Measurements from ENCODE around the gene EPN3. TPM values are rescaled to one million over a fixed set of nuclear protein-coding genes. Genes with fewer than 3 reads are reported as not detected.

The EPN3 gene
- total RNA-seq, 1 donor from 2014 or later, result 0.07 TPM

- no peak for DNase-seq (ENCODE audit: low read depth, low spot score)
Measured at GRCh38 chr17:50548831-50549230, 16.3 kb downstream of the EPN3 start.

GRCh38 chr17:50549256-50549941 is 16.9 kb downstream of the EPN3 start:
- DNase-seq (ENCODE audit: low read depth, low spot score), result no peak

- no peak for DNase-seq (ENCODE audit: low read depth, low spot score)
Measured at GRCh38 chr17:50549969-50550368, 17.4 kb downstream of the EPN3 start.

- peak; percentile 60 for DNase-seq (ENCODE audit: low read depth, low spot score)
Measured at GRCh38 chr17:50550661-50551432, 18.3 kb downstream of the EPN3 start.

GRCh38 chr17:50551433-50551815 is 18.9 kb downstream of the EPN3 start:
- no peak for DNase-seq (ENCODE audit: low read depth, low spot score)

GRCh38 chr17:50551884-50552283 is 19.3 kb downstream of the EPN3 start:
- no peak for DNase-seq (ENCODE audit: low read depth, low spot score)

GRCh38 chr17:50554201-50554600 is 21.7 kb downstream of the EPN3 start:
- DNase-seq (ENCODE audit: low read depth, low spot score), result no peak

GRCh38 chr17:50556803-50557202 is 24.3 kb downstream of the EPN3 start:
- DNase-seq (ENCODE audit: low read depth, low spot score), result no peak

- no peak for DNase-seq (ENCODE audit: low read depth, low spot score)
Measured at GRCh38 chr17:50557630-50558029, 25.1 kb downstream of the EPN3 start.

- no peak for DNase-seq (ENCODE audit: low read depth, low spot score)
Measured at GRCh38 chr17:50558091-50558490, 25.6 kb downstream of the EPN3 start.

GRCh38 chr17:50558581-50558940 is 26.0 kb downstream of the EPN3 start:
- DNase-seq (ENCODE audit: low read depth, low spot score), result no peak

GRCh38 chr17:50558941-50559614 is 26.5 kb downstream of the EPN3 start:
- no peak for DNase-seq (ENCODE audit: low read depth, low spot score)

GRCh38 chr17:50559674-50560184 is 27.2 kb downstream of the EPN3 start:
- DNase-seq (ENCODE audit: low read depth, low spot score), result no peak

GRCh38 chr17:50560185-50560824 is 27.8 kb downstream of the EPN3 start, which contains the start of gene CACNA1G:
Gene CACNA1G, plus strand, starts transcription at chr17:50560715. Its CDS starts 745 bp downstream, at chr17:50561460.
- peak; percentile 10 for DNase-seq (ENCODE audit: low read depth, low spot score)

GRCh38 chr17:50560931-50561745 is 28.6 kb downstream of the EPN3 start:
- no peak for DNase-seq (ENCODE audit: low read depth, low spot score)

GRCh38 chr17:50561746-50562141 is 29.2 kb downstream of the EPN3 start:
- no peak for DNase-seq (ENCODE audit: low read depth, low spot score)

GRCh38 chr17:50562242-50563091 is 29.9 kb downstream of the EPN3 start:
- no peak for DNase-seq (ENCODE audit: low read depth, low spot score)

- DNase-seq (ENCODE audit: low read depth, low spot score), result no peak
Measured at GRCh38 chr17:50563092-50563511, 30.6 kb downstream of the EPN3 start.

GRCh38 chr17:50564916-50565315 is 32.4 kb downstream of the EPN3 start:
- DNase-seq (ENCODE audit: low read depth, low spot score), result no peak

All from pulmonary artery endothelial cell (primary cell).